HL-60 (cell line): ENCODE results near the gene EID3.

Experiments
- CTCF ChIP-seq: IDR thresholded peaks from one replicate; pipeline ENCODE4 v1.5.1; 2011; ENCODE audit warnings: low read length, control low read depth, inconsistent platforms; ENCODE audit not compliant: insufficient read depth
- GABPA ChIP-seq: IDR thresholded peaks from 2 replicates; pipeline ENCODE4 v1.6.1; 2012; ENCODE audit warnings: low read depth
- POLR2AphosphoS5 ChIP-seq: IDR thresholded peaks from 2 replicates; pipeline ENCODE4 v1.6.1; 2012; ENCODE audit warnings: low read depth
- REST ChIP-seq: IDR thresholded peaks from 2 replicates; pipeline ENCODE4 v1.6.1; 2012; ENCODE audit warnings: low read depth; ENCODE audit not compliant: insufficient replicate concordance
- SPI1 ChIP-seq: IDR thresholded peaks from 2 replicates; pipeline ENCODE4 v1.6.1; 2012; ENCODE audit warnings: low read depth, mild to moderate bottlenecking, borderline replicate concordance

- TF ChIP-seq REST (no peak), CTCF (no peak), POLR2AphosphoS5 (no peak), GABPA (no peak), SPI1 (no peak)
These were observed 24.4 kb upstream of the EID3 start for GRCh38 chr12:104279164-104279563.
